Right lobe of liver (tissue), 4 donors: ENCODE data around the gene SLC7A8.

Source experiments
- POLR2A ChIP-seq: fragments of 450-650 bp; IDR thresholded peaks from one replicate; pipeline ENCODE4 v1.6.1; 2017; ENCODE audit warnings: antibody characterized with exemption, mild to moderate bottlenecking
- TF ChIP-seq, protein P1 (sequence below), 4 donors: fragments of 200-600 bp in 3 of 4; fragments of 450-650 bp in 1 of 4; IDR thresholded peaks; one replicate each; pipeline versions ENCODE4 v1.5.1 to v1.8.0; 2016 to 2022; ENCODE audit warnings: antibody characterized with exemption in 4 of 4, mild to moderate bottlenecking in 2 of 4
- donor health status: DM: no; HTN: no; CAD: no.
- donor health status: DM: no; HTN: no; CAD: no.
- donor health status: DM: no; HTN: yes; CAD: no.

- TF ChIP-seq, protein P1, sequence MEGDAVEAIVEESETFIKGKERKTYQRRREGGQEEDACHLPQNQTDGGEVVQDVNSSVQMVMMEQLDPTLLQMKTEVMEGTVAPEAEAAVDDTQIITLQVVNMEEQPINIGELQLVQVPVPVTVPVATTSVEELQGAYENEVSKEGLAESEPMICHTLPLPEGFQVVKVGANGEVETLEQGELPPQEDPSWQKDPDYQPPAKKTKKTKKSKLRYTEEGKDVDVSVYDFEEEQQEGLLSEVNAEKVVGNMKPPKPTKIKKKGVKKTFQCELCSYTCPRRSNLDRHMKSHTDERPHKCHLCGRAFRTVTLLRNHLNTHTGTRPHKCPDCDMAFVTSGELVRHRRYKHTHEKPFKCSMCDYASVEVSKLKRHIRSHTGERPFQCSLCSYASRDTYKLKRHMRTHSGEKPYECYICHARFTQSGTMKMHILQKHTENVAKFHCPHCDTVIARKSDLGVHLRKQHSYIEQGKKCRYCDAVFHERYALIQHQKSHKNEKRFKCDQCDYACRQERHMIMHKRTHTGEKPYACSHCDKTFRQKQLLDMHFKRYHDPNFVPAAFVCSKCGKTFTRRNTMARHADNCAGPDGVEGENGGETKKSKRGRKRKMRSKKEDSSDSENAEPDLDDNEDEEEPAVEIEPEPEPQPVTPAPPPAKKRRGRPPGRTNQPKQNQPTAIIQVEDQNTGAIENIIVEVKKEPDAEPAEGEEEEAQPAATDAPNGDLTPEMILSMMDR (IDR thresholded peaks at IDR 0.05), result no peak
- TF ChIP-seq POLR2A, result no peak
These were observed 63.8 kb downstream of the SLC7A8 start for GRCh38 chr14:23119363-23120327.
